Astrocyte of the spinal cord (primary cell): ENCODE results near the gene ZFP69B.

ENCODE experiments used
- DNase-seq: peaks from one replicate; pipeline ENCODE4 v3.0.0; 2011; ENCODE audit warnings: low read depth, low spot score
- H3K4me3 ChIP-seq: 2 replicates; pipeline ENCODE4 v1.5.1; 2011; ENCODE audit warnings: low read depth, mild to moderate bottlenecking, low read length, moderate library complexity
- CTCF ChIP-seq: IDR thresholded peaks from 2 replicates; pipeline ENCODE4 v1.5.1; 2012; ENCODE audit warnings: low read depth, mild to moderate bottlenecking, low read length, inconsistent platforms
- in situ Hi-C: cut with HindIII; loops from 2 replicates; pipeline ENCODE4 v1.10.0; 2017; ENCODE audit warnings: low sequenced_read_pairs

Gene ZFP69B

GRCh38 chr1:40454873-40455272 lies 4.6 kb downstream of the ZFP69B start:
- in situ Hi-C loops: no loop called here
- TF ChIP-seq CTCF: no peak
- H3K4me3 ChIP-seq: no peak overlapping the region
- DNase-seq: no peak

- peak; percentile 20 for DNase-seq
- no peak for TF ChIP-seq CTCF
- in situ Hi-C loops: no loop called here
- no peak overlapping the region for H3K4me3 ChIP-seq
Observed at GRCh38 chr1:40462956-40463590, 12.8 kb downstream of the ZFP69B start.

GRCh38 chr1:40469327-40469726 lies 19.1 kb downstream of the ZFP69B start:
- in situ Hi-C loops: no loop called here
- no peak for DNase-seq
- H3K4me3 ChIP-seq: no peak overlapping the region
- no peak for TF ChIP-seq CTCF

GRCh38 chr1:40475268-40475667 lies 25.0 kb downstream of the ZFP69B start:
- no peak overlapping the region for H3K4me3 ChIP-seq
- in situ Hi-C loops: no loop called here
- no peak for TF ChIP-seq CTCF
- DNase-seq: no peak

GRCh38 chr1:40476924-40477677 lies 26.8 kb downstream of the ZFP69B start, which contains the start of gene ZFP69:
ZFP69 (plus strand) TSS chr1:40477290; CDS start chr1:40479362, 2,072 bp downstream.
- DNase-seq: peak; percentile 60
- peak within 1 kb of the TSS; percentile 73 for H3K4me3 ChIP-seq
- no peak for TF ChIP-seq CTCF
- in situ Hi-C loops: no loop called here

- no peak for TF ChIP-seq CTCF
- in situ Hi-C loops: no loop called here
- peak; percentile 43 for DNase-seq
- H3K4me3 ChIP-seq: peak overlapping the region; percentile 73
Observed at GRCh38 chr1:40477678-40478053, 27.4 kb downstream of the ZFP69B start.
